Measurements from ENCODE around the gene DLGAP1.

- no peak for TF ChIP-seq POLR2A (IDR thresholded peaks at IDR 0.05)
- TF ChIP-seq CTCF (IDR thresholded peaks at IDR 0.05), result no peak
Observed at GRCh38 chr18:3863006-3863405, 592.1 kb downstream of the DLGAP1 start.
